G401.6 (cell line): ENCODE measurements around the gene TP63.
"Not testable (repeated sequence)": the region's sequence is repeated elsewhere in the genome, so short reads cannot be mapped to it uniquely, and the experiment has no call there.

Experiments used
- FAIRE-seq: peaks from 2 replicates; lab custom pipeline; 2012; peaks lifted over from hg19 to GRCh38; lab: Jason Lieb, UNC

The TP63 gene

DNA sequence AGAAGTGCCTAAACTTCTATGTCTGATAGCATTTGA lies at the start of gene TP63:
Gene TP63 (plus strand): TSS at position 17 of the 36 bp plus-strand sequence. CDS start 127 bp downstream, outside the sequence.
- no peak for FAIRE-seq

DNA sequence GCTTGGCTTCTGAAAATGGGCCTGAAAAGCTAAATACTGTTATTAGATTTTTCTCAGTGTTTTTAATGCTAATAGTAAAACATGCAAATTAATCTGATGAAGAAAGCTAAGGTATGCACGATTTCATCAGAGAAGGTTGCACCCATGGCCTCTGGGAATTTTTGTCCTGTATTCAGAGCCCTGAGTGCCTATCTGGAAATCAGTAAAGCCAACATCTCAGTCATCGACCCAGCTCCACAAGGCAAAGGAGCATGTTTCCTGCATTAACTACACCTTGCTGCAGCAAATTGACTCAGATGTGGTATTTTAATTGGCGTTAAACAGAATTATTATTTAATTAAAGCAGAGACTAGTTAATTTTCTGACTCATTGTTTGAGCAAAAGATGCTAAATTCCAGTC lies 49.0 kb upstream of the TP63 start:
- no peak for FAIRE-seq

DNA sequence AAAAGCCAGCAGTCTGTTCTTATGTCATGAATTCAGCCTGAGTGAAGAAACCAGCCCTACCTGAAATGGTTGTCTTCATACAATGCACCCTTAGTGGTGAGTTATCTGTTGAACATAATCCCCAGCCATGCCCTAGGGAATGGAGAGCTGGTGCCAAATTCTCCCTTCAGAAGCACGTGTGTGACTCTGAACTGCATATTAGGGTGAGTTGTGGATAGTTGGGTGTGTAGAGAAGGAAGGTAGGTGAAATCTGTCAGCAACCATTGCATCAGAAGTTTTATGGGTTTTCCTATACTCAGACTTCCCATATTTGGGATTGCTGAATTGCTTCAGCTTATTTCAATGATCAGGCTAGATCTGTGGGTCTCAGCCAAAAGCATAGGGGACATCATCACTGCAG lies 46.5 kb upstream of the TP63 start:
- FAIRE-seq: no peak

DNA sequence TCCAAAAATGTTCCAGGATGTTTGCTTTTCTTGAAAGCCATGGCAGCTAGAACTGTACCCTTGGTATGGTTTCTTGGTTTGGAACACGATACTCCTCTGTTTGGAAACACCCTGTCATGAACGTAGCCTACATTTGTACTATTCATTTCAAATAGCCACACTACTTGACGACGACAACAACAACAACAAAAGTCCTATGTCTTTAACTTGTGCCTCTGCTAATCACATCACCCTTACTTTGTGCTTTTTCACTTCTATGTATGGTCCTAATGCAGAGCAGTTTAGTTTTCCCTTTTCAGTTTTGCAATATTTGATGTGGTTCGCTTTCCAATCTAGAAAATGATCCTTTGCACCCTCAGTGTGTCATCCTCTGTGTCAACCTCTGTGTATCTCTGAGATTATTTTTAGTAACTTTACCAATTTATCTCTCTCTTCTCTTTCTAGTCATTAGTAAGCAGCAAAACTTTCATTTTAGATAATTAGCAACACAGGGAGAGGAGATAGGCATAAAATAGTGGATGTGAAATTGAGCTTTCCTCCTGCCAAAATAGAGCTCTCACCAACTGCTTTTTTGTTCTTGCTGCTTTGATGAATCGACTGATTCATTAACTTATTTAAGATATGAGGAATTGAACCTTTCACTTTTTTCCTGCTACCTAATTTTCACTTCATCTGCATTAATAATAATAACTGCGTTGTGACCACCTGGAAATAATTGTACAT lies 44.1 kb upstream of the TP63 start:
- FAIRE-seq: no peak

DNA sequence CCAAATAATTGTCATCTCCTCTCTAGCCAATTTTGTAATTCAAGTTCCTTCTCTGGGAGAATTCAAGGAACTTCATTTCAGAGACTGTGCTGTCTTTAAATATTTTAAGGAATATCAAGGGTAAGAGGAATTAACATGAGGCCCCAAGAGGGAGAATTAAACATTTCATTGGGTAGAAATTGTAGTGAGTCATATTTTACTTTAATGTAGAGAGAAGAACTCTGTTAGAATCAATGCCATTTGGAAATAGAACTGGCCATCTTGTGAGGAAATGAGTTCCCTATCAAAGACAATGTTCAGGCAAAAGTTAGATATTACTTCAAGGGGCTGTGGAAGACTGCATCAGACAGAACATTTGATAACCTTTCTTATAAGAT lies 43.5 kb upstream of the TP63 start:
- FAIRE-seq: no peak

DNA sequence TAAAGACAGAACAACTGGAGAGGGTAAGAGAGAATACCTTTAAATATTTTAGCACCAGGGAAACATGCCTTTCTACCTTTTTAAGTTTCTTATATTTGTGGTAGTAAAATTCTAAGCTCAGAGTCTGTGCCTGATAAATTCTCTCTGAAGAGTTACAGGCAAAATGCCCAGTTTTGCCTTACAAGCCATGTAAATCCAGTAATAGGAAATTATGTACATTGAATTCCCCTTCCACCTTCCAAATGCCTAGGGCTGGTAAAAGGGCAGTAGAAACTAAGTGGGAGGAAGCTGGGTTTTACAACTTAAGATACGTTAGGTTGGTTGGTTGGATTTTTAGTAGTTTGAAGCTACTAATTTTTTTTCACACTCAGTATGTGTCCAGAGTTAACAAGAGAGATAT lies 43.1 kb upstream of the TP63 start:
- FAIRE-seq: no peak

DNA sequence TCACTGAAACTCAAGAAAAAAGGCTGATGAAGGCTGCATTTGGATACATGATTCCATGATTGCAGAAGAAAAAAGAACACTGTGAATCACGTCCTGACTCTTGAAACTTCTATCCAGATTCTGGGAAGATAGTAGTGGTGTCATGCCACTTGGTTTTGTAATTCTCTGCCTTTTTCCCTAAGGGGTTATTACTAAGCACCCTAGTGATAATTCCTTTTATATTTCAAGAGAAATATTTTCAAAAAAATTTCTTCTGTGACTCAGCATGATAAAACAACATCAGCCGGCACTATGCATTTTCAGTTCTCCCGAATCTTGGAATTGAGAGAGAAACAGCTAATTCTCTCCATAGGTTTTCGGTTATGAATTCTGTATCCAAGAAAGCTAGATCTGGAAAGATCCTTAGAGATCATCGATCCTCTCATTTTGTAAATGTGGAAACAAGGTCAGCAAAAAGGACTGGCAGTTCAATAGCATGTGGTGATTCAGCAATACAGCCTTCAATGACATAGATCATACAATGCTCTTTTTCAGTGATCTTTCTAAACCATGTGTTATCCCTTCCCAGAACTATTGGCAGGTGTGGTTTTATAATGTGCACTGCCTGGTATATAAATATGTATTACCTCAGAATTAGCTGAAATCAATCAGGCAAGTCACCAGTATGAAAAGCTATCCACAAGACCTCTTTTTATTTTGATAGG lies 42.6 kb upstream of the TP63 start:
- no peak for FAIRE-seq

DNA sequence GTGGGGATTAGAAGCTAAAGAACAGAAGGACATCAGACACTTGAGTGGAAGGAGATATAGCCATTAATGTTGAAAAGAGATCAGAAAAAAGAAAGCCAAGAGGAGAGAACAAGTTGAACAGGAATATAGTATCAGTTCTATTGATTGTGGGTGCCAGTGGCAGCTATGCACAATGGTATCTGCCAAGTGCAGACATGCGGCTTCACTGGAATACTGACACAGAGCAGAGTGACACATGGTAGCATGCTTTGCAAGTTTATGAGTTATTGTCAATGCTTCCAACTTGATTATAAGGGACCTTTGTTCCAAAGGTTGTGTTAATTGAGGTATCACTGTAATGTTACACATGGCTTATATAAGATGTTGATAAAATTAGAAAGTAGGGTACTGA lies 42.0 kb upstream of the TP63 start:
- no peak for FAIRE-seq

DNA sequence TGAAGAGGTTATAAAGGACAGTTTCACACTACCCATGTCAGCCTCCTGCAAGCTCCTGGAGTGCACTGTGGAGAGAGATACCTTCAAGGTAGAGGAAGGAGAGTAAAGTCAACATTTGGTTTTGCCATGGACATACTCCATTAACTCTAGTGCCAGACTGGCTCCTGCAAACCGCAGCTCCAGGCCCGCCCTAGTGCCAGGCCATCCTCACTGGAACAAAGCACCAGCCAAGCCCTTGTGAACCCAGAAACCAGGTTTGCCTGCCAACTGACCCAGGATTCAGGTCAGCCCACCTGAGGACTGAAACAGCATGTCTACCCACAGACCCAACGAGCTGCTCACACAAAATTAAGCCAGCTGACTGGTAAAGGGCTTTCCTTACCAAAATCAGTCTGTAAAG lies 41.0 kb upstream of the TP63 start:
- no peak for FAIRE-seq

DNA sequence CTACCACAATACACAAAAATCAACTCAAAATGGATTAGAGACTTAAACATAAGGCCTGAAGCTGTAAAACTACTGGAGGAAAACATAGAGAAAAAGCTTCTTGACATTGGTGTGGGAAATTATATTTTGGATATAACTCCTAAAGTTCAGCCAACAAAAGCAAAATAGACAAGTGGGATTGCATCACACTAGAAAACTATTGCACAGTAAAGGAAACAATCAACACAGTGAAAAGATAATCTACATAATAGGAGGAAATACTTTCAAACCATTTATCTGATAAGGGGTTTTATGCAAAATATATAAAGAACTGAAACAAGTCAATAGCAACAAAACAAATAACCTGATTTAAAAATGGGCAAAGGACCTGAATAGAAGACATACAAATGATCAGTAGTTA lies 37.6 kb upstream of the TP63 start:
- no peak for FAIRE-seq

DNA sequence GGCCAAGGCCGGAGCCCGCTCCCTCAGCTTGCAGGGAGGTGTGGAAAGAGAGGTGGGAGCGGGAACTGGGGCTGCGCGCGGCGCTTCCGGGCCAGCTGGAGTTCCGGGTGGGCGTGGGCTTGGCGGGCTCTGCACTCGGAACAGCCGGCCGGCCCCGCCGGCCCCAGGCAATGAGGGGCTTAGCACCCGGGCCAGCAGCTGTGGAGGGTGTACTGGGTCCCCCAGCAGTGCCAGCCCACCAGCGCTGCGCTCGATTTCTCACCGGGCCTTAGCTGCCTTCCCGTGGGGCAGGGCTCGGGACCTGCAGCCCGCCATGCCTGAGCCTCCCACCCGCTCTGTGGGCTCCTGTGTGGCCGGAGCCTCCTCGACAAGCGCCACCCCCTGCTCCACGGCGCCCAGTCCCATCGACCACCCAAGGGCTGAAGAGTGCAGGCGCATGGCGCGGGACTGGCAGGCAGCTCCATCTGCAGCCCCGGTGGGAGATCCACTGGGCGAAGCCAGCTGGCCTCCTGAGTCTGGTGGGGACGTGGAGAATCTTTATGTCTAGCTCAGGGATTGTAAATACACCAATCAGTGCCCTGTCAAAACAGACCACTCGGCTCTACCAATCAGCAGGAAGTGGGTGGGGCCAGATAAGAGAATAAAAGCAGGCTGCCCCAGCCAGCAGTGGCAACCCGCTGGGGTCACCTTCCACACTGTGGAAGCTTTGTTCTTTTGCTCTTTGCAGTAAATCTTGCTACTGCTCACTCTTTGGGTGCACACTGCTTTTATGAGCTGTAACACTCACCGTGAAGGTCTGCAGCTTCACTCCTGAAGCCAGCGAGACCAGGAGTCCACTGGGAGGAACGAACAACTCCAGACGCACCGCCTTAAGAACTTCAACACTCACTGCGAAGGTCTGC lies 34.9 kb upstream of the TP63 start:
- FAIRE-seq: not testable (repeated sequence)

DNA sequence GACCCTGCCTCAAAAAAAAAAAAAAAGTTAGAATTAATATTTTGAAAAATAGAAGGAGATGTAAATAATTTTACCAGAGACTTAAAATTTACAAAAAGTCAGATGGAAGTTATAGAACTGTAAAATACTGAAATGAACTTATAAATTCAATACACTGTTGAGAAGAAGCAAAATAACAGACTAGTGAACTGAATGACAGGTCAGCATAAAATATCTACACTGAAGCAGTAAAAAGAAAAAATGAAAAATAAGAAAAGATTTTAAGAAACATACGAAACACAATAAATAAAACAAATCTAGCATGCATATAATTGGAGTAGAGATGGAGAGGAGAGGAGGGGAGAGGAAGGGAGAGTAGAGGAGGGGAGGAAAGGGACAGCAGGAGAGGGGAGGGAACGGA lies 33.3 kb upstream of the TP63 start:
- no peak for FAIRE-seq

DNA sequence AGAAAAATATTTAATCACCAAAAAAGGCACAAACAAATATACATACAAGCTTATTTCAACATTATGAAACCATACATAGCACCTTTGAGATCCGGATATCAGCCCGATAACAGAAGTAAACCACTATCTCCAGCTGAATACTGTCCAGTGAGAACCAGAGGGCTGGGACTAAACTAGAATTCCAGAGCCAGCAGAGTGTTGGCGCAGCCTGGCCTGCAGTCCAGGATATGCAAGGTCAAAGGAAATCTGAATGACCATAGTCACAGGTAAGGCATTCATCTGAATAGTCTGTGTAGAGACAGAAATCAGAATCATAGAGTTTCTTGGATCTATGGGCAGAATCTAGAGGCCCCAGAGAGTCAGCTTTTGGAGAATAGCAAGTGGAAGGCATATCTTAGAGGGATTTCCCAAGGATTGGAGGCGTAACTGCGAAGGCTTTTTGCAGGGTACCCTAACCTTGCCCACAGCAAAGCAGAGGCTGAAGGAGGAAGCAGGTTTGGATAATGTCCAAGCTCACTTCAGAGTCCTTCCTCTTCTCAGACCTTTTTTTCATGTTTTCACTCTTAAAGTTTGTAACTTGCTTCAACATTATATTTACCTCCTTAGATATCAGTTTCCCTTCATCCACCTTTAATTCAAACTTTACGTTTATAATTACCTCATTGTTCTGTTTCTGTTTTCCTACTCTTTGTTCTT lies 32.5 kb upstream of the TP63 start:
- FAIRE-seq: no peak

DNA sequence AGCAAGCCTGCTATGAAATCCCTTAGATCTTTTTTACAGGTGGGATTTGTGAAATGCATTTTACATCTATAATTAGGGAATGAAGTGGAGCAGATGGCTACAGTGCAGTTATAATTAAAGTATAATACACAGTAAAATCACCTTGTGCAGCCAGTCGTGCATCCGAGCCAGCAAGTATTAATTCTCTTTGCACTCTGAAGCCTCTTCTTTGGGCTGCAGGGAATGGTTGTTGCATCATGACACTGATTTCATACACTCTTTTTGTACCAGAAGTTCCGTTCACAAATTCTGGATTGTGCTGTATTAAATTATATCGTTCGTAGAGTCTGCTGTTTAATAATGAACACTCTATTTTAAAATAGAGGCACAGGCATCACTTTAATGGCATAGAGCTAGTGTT lies 28.7 kb upstream of the TP63 start:
- no peak for FAIRE-seq

DNA sequence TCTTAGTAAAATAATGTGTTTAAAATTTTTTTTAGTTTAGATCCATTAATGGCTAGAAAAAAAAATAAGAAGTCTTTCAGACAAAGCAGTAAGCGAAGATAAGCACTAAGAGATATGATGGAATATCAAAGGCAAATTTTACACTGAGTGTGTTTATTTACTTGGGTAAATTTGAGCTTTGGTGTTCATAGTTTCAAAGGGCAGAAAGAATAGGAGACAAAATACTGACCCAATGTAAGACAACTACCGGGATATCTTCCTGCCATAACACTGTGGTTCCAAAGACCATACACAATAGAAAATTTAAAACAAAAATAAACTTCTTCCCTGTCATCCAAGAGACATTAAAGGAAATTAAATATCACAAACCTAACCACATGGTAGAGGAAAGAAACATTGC lies 25.5 kb upstream of the TP63 start:
- no peak for FAIRE-seq

DNA sequence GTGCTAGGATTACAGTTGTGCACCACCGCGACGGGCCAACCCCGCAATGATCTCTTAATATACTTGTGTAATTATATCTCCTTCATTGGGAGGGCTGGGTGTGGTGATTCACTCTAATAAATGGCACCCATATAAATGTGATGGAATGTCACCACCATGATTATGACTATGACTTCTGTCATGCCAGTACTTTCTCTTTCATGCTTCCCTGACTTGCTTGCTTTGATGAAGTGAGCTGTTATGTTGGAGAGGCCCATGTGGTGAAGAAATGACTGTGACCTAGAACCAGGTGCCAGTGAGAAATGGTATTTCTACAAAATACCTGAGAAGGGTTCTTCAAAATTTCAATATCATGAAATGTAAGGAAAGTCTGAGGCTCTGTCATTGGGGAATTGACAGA lies 24.4 kb upstream of the TP63 start:
- FAIRE-seq: no peak

DNA sequence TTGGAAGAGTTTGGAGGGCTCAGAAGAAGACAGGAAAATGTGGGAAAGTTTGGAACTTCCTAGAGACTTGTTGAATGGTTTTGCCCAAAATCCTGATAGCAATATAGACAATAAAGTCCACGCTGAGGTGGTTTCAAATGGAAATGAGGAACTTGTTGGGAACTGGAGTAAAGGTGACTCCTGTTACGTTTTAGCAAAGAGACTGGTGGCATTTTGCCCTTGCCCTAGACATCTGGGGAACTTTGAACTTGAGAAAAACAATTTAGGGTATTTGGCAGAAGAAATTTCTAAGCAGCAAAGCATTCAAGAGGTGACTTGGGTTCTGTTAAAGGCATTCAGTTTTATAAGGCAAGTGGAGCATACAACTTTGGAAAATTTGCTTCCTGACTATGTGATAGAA lies 18.5 kb upstream of the TP63 start:
- not testable (repeated sequence) for FAIRE-seq

DNA sequence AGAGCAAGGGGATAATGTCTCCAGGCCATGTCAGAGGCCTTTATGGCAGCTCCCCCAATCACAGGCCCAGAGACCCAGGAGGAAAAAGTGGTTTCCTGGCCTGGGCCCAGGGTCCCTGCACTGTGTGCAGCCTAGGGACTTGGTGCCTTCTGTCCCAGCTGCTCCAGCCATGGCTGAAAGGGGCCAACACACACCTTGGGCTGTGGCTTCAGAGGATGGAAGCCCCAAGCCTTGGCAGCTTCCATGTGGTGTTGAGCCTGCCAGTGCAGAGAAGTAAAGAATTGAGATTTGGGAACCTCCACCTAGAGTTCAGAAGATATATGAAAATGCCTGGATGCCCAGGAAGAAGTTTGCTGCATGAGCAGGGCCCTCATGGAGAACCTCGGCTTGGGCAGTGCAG lies 18.1 kb upstream of the TP63 start:
- FAIRE-seq: no peak

DNA sequence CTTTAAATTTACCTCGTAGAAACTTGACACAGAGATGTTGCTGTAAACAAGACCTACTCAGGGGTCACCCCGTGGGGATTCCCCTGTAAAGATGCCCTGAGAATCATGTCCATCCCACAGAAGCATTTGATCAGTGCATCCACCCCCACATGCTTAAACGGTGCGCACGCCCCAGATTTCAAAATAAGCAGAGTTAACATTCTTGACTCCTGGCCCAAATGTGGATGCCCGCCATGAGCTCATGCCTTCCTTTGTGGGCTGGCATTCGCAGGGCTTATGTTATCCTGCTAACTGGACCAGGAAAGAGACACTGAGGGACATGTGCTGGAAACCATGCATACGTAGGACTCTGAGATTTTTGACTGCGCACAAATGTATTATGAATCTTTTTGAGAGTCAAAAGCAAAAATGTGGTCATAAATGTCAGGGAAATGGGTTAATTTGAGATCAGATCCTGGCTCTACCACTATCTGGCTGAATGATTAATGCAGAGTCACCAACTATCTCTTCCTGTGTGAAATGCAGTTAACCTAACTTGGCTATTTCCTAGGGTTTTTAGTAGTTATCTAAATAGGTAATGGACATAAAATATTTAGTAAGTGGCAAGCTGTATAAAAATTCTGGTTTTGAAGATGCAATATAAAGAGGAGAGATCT lies 9.1 kb upstream of the TP63 start:
- FAIRE-seq: no peak

DNA sequence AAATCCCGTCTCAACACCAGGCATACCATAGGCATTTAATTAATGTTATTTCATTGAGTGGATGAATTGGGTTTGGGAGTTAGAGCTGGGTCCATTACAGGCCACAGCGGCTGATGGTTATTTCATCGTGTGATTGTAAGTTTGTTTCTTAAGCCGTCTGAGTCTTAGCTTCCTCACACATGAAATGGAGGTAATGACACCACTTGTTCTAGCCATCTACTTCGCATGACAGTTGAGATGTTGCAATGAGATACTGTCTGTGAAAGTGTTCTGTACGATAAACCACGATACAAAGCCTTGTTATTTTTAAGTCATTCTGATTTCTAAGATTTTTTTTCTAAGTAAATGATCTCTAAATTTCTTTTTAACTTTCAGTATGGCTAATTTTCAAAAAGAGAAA lies 8.6 kb upstream of the TP63 start:
- no peak for FAIRE-seq

DNA sequence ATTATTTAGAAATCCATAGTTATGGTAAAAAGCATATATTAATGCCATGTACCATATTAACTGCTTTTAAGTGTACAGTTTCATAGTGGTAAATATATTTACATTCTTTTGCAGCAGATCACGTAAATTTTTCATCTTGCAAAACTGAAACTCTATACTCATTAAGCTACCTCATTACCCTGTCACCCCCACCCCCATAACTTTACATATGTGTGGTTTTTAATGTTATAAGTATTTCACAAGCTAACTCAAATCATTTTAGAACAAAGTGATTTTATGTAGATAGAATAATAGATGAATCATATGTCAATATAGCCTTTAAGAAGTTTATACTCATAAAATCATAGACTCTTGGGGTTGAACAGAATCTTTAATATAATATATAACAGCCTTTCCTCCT lies 7.1 kb upstream of the TP63 start:
- FAIRE-seq: no peak

DNA sequence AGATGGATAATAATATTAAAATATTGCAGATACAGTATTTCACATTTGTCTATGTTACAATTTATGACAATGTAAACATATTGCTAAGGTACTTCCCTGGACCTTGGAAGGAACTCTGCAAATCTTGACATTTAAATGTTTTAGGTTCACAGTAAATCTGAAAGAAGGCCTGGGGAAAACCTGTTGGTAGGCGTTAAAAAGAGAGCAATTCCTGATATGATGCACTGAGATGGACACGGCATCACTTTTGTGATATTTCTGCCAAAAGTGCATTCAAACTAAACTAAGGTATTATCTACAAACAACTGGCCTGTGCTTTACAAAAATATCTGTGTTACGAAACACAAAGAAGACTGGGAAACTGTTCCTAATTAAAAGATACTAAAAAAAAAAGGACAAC lies 6.1 kb upstream of the TP63 start:
- FAIRE-seq: no peak

DNA sequence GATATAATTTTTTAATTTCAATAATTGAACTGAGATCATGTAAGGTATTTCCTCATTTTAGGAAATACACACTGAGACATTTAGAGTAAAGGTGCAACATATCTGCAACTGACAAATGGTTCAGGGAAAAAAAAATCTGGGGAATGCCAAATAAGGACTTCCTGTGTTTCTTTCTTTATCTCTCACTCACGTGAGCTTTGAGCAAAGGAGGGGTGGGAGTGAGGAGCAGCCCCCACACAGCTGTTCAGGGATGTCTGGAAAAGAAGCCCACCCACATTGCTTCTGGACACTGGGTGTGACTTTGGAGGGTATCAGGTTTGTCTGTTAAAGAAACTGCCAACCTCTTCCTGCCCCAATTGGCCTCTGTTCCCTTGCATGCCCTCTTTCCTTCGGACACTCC lies 5.6 kb upstream of the TP63 start:
- FAIRE-seq: no peak
